HEK293 (cell line): Measurements from ENCODE around the gene ST8SIA5.

Experiments
- CTCF ChIA-PET: fragments of 350-600 bp; formaldehyde crosslinking; extraction: SDS; loops from one replicate; lab custom pipeline; 2021; ENCODE audit warnings: antibody characterized with exemption; lab: Yijun Ruan, JAX
- POLR2A ChIA-PET: fragments of 300-600 bp; formaldehyde crosslinking; extraction: SDS; loops from one replicate; lab custom pipeline; 2020; ENCODE audit warnings: antibody characterized with exemption, inconsistent platforms; lab: Yijun Ruan, JAX
- H3K27ac ChIP-seq: fragments of 200-500 bp; sonication (Bioruptor generic); 2 replicates; pipeline ENCODE4 v1.5.1; 2014; ENCODE audit warnings: low read depth, low read length, control low read depth, inconsistent platforms; ENCODE audit errors: extremely low read depth
- H3K36me3 ChIP-seq, 2 experiments: fragments of 200-500 bp in 1 of 2; sonication (Bioruptor generic) in 1 of 2; 1 replicate in 1 of 2; 2 replicates in 1 of 2; pipeline ENCODE4 v1.5.1; 2014 to 2017; ENCODE audit warnings: inconsistent platforms in 2 of 2, low read length in 2 of 2; ENCODE audit not compliant: control insufficient read depth in 2 of 2, insufficient read depth in 1 of 2
- H3K4me1 ChIP-seq: fragments of 200-500 bp; sonication (Bioruptor generic); 2 replicates; pipeline ENCODE4 v1.5.1; 2014; ENCODE audit warnings: mild to moderate bottlenecking, low read length, inconsistent platforms; ENCODE audit not compliant: control insufficient read depth, insufficient read depth
- H3K4me3 ChIP-seq: 2 replicates; pipeline ENCODE4 v1.5.1; 2011; ENCODE audit warnings: low read depth, mild to moderate bottlenecking, control low read depth, low read length, moderate library complexity
- H3K9me3 ChIP-seq: fragments of 200-500 bp; sonication (Bioruptor generic); 2 replicates; pipeline ENCODE4 v1.5.1; 2014; ENCODE audit warnings: low read depth, low read length, inconsistent platforms; ENCODE audit not compliant: control insufficient read depth, insufficient read depth
- GLI2 ChIP-seq: fragments of 450-650 bp; formaldehyde crosslinking; IDR thresholded peaks from 2 replicates; pipeline ENCODE4; 2017; ENCODE audit warnings: missing biosample characterization, missing genetic modification characterization, low read depth, borderline replicate concordance
- HOXD13 ChIP-seq: sonication (generic); formaldehyde crosslinking; IDR thresholded peaks from 2 replicates; pipeline ENCODE4 v1.8.0; 2022; ENCODE audit warnings: missing genetic modification reagents, borderline replicate concordance
- IKZF3 ChIP-seq: fragments of 450-650 bp; IDR thresholded peaks from 2 replicates; pipeline ENCODE4 v1.5.0; 2018; ENCODE audit warnings: missing biosample characterization, mild to moderate bottlenecking, missing genetic modification characterization, moderate library complexity
- KLF7 ChIP-seq: fragments of 450-650 bp; formaldehyde crosslinking; IDR thresholded peaks from 2 replicates; pipeline ENCODE4 v1.5.1; 2016; ENCODE audit warnings: missing biosample characterization, missing genetic modification characterization, borderline replicate concordance
- MYNN ChIP-seq: fragments of 450-650 bp; formaldehyde crosslinking; IDR thresholded peaks from 2 replicates; pipeline ENCODE4 v1.5.1; 2016; ENCODE audit warnings: missing biosample characterization, missing genetic modification characterization, borderline replicate concordance
- SP3 ChIP-seq: fragments of 450-650 bp; formaldehyde crosslinking; IDR thresholded peaks from 2 replicates; pipeline ENCODE4 v1.5.1; 2016; ENCODE audit warnings: missing biosample characterization, missing genetic modification characterization
- ZBTB20 ChIP-seq: fragments of 450-650 bp; formaldehyde crosslinking; IDR thresholded peaks from 2 replicates; pipeline ENCODE4 v1.5.1; 2016; ENCODE audit warnings: missing biosample characterization, missing genetic modification characterization
- ZBTB48 ChIP-seq: fragments of 450-650 bp; formaldehyde crosslinking; IDR thresholded peaks from 2 replicates; pipeline ENCODE4 v1.5.1; 2016; ENCODE audit warnings: missing biosample characterization, missing genetic modification characterization
- ZFHX2 ChIP-seq: fragments of 450-650 bp; formaldehyde crosslinking; conservative IDR thresholded peaks from 2 replicates; pipeline ENCODE4 v1.5.1; 2016; ENCODE audit warnings: missing biosample characterization, missing genetic modification characterization
- ZNF114 ChIP-seq: fragments of 450-650 bp; formaldehyde crosslinking; IDR thresholded peaks from 2 replicates; pipeline ENCODE4 v1.5.0; 2017; ENCODE audit warnings: missing biosample characterization, missing genetic modification characterization
- ZNF202 ChIP-seq: fragments of 450-650 bp; formaldehyde crosslinking; IDR thresholded peaks from 2 replicates; pipeline ENCODE4 v1.5.1; 2016; ENCODE audit warnings: missing biosample characterization, missing genetic modification characterization, borderline replicate concordance
- ZNF335 ChIP-seq: fragments of 450-650 bp; formaldehyde crosslinking; conservative IDR thresholded peaks from 2 replicates; pipeline ENCODE4 v1.5.1; 2016; ENCODE audit warnings: missing biosample characterization, missing genetic modification characterization
- ZNF366 ChIP-seq: fragments of 450-650 bp; formaldehyde crosslinking; conservative IDR thresholded peaks from 2 replicates; pipeline ENCODE4 v1.5.1; 2016; ENCODE audit warnings: missing biosample characterization, missing genetic modification characterization
- ZNF37A ChIP-seq: fragments of 450-650 bp; IDR thresholded peaks from 2 replicates; pipeline ENCODE4 v1.5.1; 2018; ENCODE audit warnings: missing biosample characterization, missing genetic modification characterization
- ZNF426 ChIP-seq: fragments of 450-650 bp; formaldehyde crosslinking; IDR thresholded peaks from 2 replicates; pipeline ENCODE4 v1.5.1; 2017; ENCODE audit warnings: missing biosample characterization, missing genetic modification characterization, mild to moderate bottlenecking, inconsistent platforms, moderate library complexity
- ZNF473 ChIP-seq: fragments of 450-650 bp; formaldehyde crosslinking; IDR thresholded peaks from 2 replicates; pipeline ENCODE4 v1.5.1; 2017; ENCODE audit warnings: missing biosample characterization, missing genetic modification characterization
- ZNF544 ChIP-seq: fragments of 450-650 bp; formaldehyde crosslinking; IDR thresholded peaks from 2 replicates; pipeline ENCODE4 v1.5.0; 2017; ENCODE audit warnings: missing biosample characterization, missing genetic modification characterization
- ZNF549 ChIP-seq: fragments of 450-650 bp; IDR thresholded peaks from 2 replicates; pipeline ENCODE4 v1.5.1; 2018; ENCODE audit warnings: missing biosample characterization, missing genetic modification characterization, mild to moderate bottlenecking, inconsistent platforms, moderate library complexity
- ZNF624 ChIP-seq: fragments of 450-650 bp; formaldehyde crosslinking; IDR thresholded peaks from 2 replicates; pipeline ENCODE4 v1.5.1; 2017; ENCODE audit warnings: missing biosample characterization, missing genetic modification characterization
- ZNF677 ChIP-seq: fragments of 450-650 bp; IDR thresholded peaks from 2 replicates; pipeline ENCODE4 v1.5.0; 2018; ENCODE audit warnings: missing biosample characterization, mild to moderate bottlenecking, missing genetic modification characterization, moderate library complexity
- ZNF791 ChIP-seq: fragments of 450-650 bp; formaldehyde crosslinking; IDR thresholded peaks from 2 replicates; pipeline ENCODE4 v1.5.1; 2016; ENCODE audit warnings: missing biosample characterization, missing genetic modification characterization
- TF ChIP-seq, protein P1 (sequence below): fragments of 450-650 bp; formaldehyde crosslinking; IDR thresholded peaks from 2 replicates; pipeline ENCODE4 v1.5.1; 2016; ENCODE audit warnings: missing biosample characterization, missing genetic modification characterization
- TF ChIP-seq, protein P2 (sequence below): fragments of 450-650 bp; formaldehyde crosslinking; IDR thresholded peaks from 2 replicates; pipeline ENCODE4 v1.5.1; 2016; ENCODE audit warnings: missing biosample characterization, missing genetic modification characterization

The ST8SIA5 gene

GRCh38 chr18:46761059-46761769, 4.4 kb upstream of the ST8SIA5 start:
- H3K4me1 ChIP-seq, result no peaks in the 10 kb centered on the region; the same call in 1 of the 2 replicates
- ChIA-PET CTCF (no interaction called here), POLR2A (no interaction called here)
- H3K9me3 ChIP-seq, result no peaks in the 10 kb centered on the region
- H3K4me3 ChIP-seq, result no peak overlapping the region
- no peaks in the 10 kb centered on the region for H3K36me3 ChIP-seq
- no peak for TF ChIP-seq ZNF473
- TF ChIP-seq IKZF3 (tag by site-specific recombination), result no peak
- TF ChIP-seq ZNF37A (tag by site-specific recombination), result no peak
- TF ChIP-seq ZNF549 (tag by site-specific recombination), result no peak
- no peak for TF ChIP-seq ZNF624 (tag by site-specific recombination)
- TF ChIP-seq, protein P1, sequence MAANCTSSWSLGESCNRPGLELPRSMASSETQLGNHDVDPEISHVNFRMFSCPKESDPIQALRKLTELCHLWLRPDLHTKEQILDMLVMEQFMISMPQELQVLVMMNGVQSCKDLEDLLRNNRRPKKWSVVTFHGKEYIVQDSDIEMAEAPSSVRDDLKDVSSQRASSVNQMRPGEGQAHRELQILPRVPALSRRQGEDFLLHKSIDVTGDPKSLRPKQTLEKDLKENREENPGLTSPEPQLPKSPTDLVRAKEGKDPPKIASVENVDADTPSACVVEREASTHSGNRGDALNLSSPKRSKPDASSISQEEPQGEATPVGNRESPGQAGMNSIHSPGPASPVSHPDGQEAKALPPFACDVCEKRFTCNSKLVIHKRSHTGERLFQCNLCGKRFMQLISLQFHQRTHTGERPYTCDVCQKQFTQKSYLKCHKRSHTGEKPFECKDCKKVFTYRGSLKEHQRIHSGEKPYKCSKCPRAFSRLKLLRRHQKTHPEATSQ (tag by site-specific recombination), result no peak
- TF ChIP-seq ZNF544, result no peak
- no peak for TF ChIP-seq HOXD13
- no peak for TF ChIP-seq ZFHX2 (tag by site-specific recombination)
- TF ChIP-seq, all 188 proteins: peak for 0
- H3K27ac ChIP-seq, result no peak overlapping the region

DNA sequence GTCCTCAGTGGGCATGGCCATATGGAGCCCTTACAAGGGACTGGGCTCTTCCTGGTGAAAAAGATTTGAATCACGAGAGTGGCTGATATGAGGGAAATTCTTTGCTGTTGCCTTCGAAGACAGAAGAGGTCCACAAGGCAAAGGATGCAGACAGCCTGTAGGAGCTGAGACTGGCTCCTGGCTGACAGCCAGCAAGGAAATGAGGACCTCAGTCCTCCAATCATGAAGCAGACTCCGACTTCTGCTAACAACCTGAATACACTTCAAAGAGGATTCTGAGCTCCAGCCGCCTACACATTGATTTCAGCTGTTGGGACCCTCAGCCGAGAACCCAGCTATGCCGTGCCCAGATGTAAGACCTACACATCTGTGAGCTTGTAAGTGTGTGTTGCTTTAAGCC, 3.0 kb upstream of the ST8SIA5 start:
- POLR2A ChIA-PET, result no interaction called here

DNA sequence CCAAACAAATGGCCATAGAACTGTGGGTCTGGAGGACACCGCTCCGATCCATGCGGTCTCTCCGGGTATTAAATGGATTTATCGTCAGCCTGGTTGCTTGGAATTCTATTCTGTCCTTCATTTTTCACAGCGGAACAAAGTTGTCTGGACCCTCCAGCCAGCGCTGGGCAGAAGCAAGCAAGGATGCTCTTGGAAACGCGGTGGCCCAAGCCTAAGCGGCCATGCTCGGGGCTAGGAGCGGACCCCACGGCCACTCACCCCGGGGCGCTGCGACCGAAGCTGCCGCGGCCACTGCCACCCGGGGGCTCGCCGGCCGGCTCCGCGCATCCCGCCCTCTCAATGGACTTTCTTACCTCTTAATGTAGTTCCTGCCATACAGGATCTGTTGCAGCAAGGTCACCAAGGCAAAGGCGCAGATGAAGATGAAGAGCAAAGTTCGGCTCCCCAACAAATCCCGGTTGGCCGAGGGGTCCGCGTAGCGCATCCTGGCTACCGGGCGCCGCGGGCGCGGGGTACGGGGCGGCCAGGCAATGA, 761 bp downstream of the ST8SIA5 start:
- Histone ChIP-seq H3K4me3 (no peak overlapping the region), H3K4me1 (no peaks in the 10 kb centered on the region; the same call in 1 of the 2 replicates), H3K36me3 (no peaks in the 10 kb centered on the region), H3K27ac (no peak overlapping the region), H3K9me3 (no peaks in the 10 kb centered on the region)
- TF ChIP-seq ZNF426 (tag by site-specific recombination) (no peak), MYNN (tag by site-specific recombination) (no peak), ZNF366 (tag by site-specific recombination) (no peak), ZNF114 (tag by site-specific recombination) (no peak), ZBTB48 (no peak), ZBTB20 (tag by site-specific recombination) (no peak), KLF7 (no peak), GLI2 (tag by site-specific recombination) (no peak), ZNF202 (tag by site-specific recombination) (no peak), SP3 (tag by site-specific recombination) (no peak)
- TF ChIP-seq, protein P2, sequence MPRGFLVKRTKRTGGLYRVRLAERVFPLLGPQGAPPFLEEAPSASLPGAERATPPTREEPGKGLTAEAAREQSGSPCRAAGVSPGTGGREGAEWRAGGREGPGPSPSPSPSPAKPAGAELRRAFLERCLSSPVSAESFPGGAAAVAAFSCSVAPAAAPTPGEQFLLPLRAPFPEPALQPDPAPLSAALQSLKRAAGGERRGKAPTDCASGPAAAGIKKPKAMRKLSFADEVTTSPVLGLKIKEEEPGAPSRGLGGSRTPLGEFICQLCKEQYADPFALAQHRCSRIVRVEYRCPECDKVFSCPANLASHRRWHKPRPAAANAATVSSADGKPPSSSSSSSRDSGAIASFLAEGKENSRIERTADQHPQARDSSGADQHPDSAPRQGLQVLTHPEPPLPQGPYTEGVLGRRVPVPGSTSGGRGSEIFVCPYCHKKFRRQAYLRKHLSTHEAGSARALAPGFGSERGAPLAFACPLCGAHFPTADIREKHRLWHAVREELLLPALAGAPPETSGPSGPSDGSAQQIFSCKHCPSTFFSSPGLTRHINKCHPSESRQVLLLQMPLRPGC (tag by site-specific recombination), result no peak
- ChIA-PET POLR2A (no interaction called here), CTCF (interaction anchor here (1.2 kb wide), 1 partner anchor 13 kb away, joined by 4 read pairs; no protein-coding TSS in a partner anchor)

More for the DNA sequence above, 3.0 kb upstream of the ST8SIA5 start:
- Histone ChIP-seq H3K9me3 (no peaks in the 10 kb centered on the region), H3K27ac (no peak overlapping the region), H3K36me3 (no peaks in the 10 kb centered on the region), H3K4me1 (no peaks in the 10 kb centered on the region; the same call in 1 of the 2 replicates), H3K4me3 (no peak overlapping the region)
- 0 out of 2 replicates have a peak, but pooled peaks have one; percentile 29 for TF ChIP-seq ZNF335 (tag by site-specific recombination)
- TF ChIP-seq ZNF791, result no peak
- no peak for TF ChIP-seq ZNF677 (tag by site-specific recombination)
- CTCF ChIA-PET, result no interaction called here
